IMR-90 (cell line): Measurements from ENCODE around the gene ZNF613. TPM values are rescaled to one million over a fixed set of nuclear protein-coding genes. Genes with fewer than 3 reads are reported as not detected.

Experiments
- ATAC-seq: fragments of 200-7000 bp; cut with Tn5 transposase; 2 replicates; pipeline ENCODE4 v1.9.1; 2020; ENCODE audit warnings: low read depth, mild to moderate bottlenecking, moderate library complexity
- BruUV-seq: library from RNA; stranded (reverse); fragments of 400-500 nt; replicated peaks from 2 replicates; lab custom pipeline; 2021; lab: Mats Ljungman, UMichigan
- CTCF ChIA-PET: fragments of 300-600 bp; formaldehyde crosslinking; extraction: SDS; loops from one replicate; lab custom pipeline; 2021; ENCODE audit warnings: antibody characterized with exemption; lab: Yijun Ruan, JAX
- POLR2A ChIA-PET: fragments of 300-600 bp; sonication (Branson Sonifier 250); formaldehyde crosslinking; loops from one replicate; lab custom pipeline; 2022; ENCODE audit warnings: antibody characterized with exemption; ENCODE audit not compliant: unreplicated experiment; lab: Charles Lee
- DNase-seq: peaks from one replicate; pipeline ENCODE4 v3.0.0; 2013
- H2AFZ ChIP-seq: replicated peaks from 2 replicates; pipeline ENCODE3; 2013; ENCODE audit warnings: low read length, mild to moderate bottlenecking; ENCODE audit not compliant: poor library complexity
- H2AK5ac ChIP-seq: 2 replicates; pipeline ENCODE4 v1.6.1; 2013; ENCODE audit warnings: low read depth, low read length, inconsistent platforms
- H2AK9ac ChIP-seq: replicated peaks from 2 replicates; pipeline ENCODE3; 2013; ENCODE audit warnings: mild to moderate bottlenecking, low read depth, low read length, moderate library complexity; ENCODE audit not compliant: poor library complexity
- H2BK120ac ChIP-seq: 2 replicates; pipeline ENCODE4 v1.6.1; 2013; ENCODE audit warnings: low read depth, low read length, inconsistent platforms
- H2BK15ac ChIP-seq: 3 replicates; pipeline ENCODE4 v1.6.1; 2013; ENCODE audit warnings: low read depth, low read length, inconsistent platforms
- H2BK20ac ChIP-seq: 2 replicates; pipeline ENCODE4 v1.6.1; 2013; ENCODE audit warnings: low read depth, mild to moderate bottlenecking, inconsistent platforms, low read length, moderate library complexity
- H2BK5ac ChIP-seq: 2 replicates; pipeline ENCODE4 v1.6.1; 2013; ENCODE audit warnings: mild to moderate bottlenecking, low read depth, low read length, inconsistent platforms; ENCODE audit not compliant: poor library complexity, severe bottlenecking
- H3K14ac ChIP-seq: replicated peaks from 2 replicates; pipeline ENCODE4 v1.6.1; 2013; ENCODE audit warnings: low read depth, low read length, inconsistent platforms
- H3K18ac ChIP-seq: 2 replicates; pipeline ENCODE4 v1.6.1; 2013; ENCODE audit warnings: low read depth, low read length, control low read depth
- H3K23ac ChIP-seq: 2 replicates; pipeline ENCODE4 v1.6.1; 2013; ENCODE audit warnings: low read depth, low read length, inconsistent platforms
- H3K27ac ChIP-seq: 2 replicates; pipeline ENCODE4 v1.5.1; 2013; ENCODE audit warnings: mild to moderate bottlenecking, control low read depth, low read length; ENCODE audit not compliant: insufficient read depth
- H3K27me3 ChIP-seq: 2 replicates; pipeline ENCODE4 v1.6.1; 2013; ENCODE audit warnings: low read length; ENCODE audit not compliant: control insufficient read depth, insufficient read depth
- H3K36me3 ChIP-seq: 2 replicates; pipeline ENCODE4 v1.6.1; 2013; ENCODE audit warnings: low read length, mixed read lengths; ENCODE audit not compliant: control insufficient read depth, insufficient read depth
- H3K4ac ChIP-seq: 2 replicates; pipeline ENCODE4 v1.6.1; 2013; ENCODE audit warnings: low read depth, low read length, inconsistent platforms
- H3K4me1 ChIP-seq: 2 replicates; pipeline ENCODE4 v1.6.1; 2013; ENCODE audit warnings: low read length, mixed read lengths; ENCODE audit not compliant: control insufficient read depth, insufficient read depth
- H3K4me2 ChIP-seq: 2 replicates; pipeline ENCODE4 v1.6.1; 2013; ENCODE audit warnings: low read depth, mild to moderate bottlenecking, control low read depth, low read length, moderate library complexity
- H3K4me3 ChIP-seq: 2 replicates; pipeline ENCODE4 v1.5.1; 2013; ENCODE audit warnings: low read depth, mild to moderate bottlenecking, control low read depth, low read length, moderate library complexity; ENCODE audit not compliant: insufficient read depth
- H3K56ac ChIP-seq: 2 replicates; pipeline ENCODE4 v1.6.1; 2013; ENCODE audit warnings: low read length, inconsistent platforms; ENCODE audit not compliant: insufficient read depth; ENCODE audit errors: extremely low read depth
- H3K79me1 ChIP-seq, 2 experiments: 2 replicates each; pipeline ENCODE4 v1.6.1; 2013; ENCODE audit warnings: low read length in 2 of 2, inconsistent platforms in 1 of 2, low read depth in 1 of 2
- H3K9ac ChIP-seq: 2 replicates; pipeline ENCODE4 v1.6.1; 2013; ENCODE audit warnings: low read depth, low read length, control low read depth
- H3K9me1 ChIP-seq: 2 replicates; pipeline ENCODE4 v1.6.1; 2013; ENCODE audit warnings: low read length, inconsistent platforms; ENCODE audit not compliant: insufficient read depth
- H3K9me3 ChIP-seq: 2 replicates; pipeline ENCODE4 v1.6.1; 2013; ENCODE audit warnings: low read length; ENCODE audit not compliant: control insufficient read depth, insufficient read depth
- H4K20me1 ChIP-seq: 2 replicates; pipeline ENCODE4 v1.6.1; 2013; ENCODE audit warnings: low read length, inconsistent platforms; ENCODE audit not compliant: insufficient read depth
- H4K5ac ChIP-seq: 2 replicates; pipeline ENCODE4 v1.6.1; 2013; ENCODE audit warnings: mild to moderate bottlenecking, low read depth, low read length, control low read depth
- H4K8ac ChIP-seq, 2 experiments: 2 replicates each; pipeline ENCODE4 v1.6.1; 2013; ENCODE audit warnings: low read depth in 2 of 2, low read length in 2 of 2, control low read depth in 1 of 2, inconsistent platforms in 1 of 2
- H4K91ac ChIP-seq: 2 replicates; pipeline ENCODE4 v1.6.1; 2013; ENCODE audit warnings: low read depth, low read length, inconsistent platforms; ENCODE audit not compliant: insufficient read depth
- BHLHE40 ChIP-seq: fragments of 150-350 bp; IDR thresholded peaks from 2 replicates; pipeline ENCODE4 v1.6.1; 2016; ENCODE audit warnings: mild to moderate bottlenecking, low read depth, low read length
- POLR2A ChIP-seq: IDR thresholded peaks from 2 replicates; pipeline ENCODE4 v1.6.1; 2012; ENCODE audit warnings: mild to moderate bottlenecking, low read depth, low read length
- RCOR1 ChIP-seq: IDR thresholded peaks from 2 replicates; pipeline ENCODE4 v1.6.1; 2012; ENCODE audit warnings: mild to moderate bottlenecking, low read length, improper control_type of control experiment; ENCODE audit not compliant: insufficient replicate concordance
- RFX5 ChIP-seq: IDR thresholded peaks from 2 replicates; pipeline ENCODE4 v1.8.0; 2012; ENCODE audit warnings: low read depth, mild to moderate bottlenecking, low read length, moderate library complexity
- WGBS, 2 experiments: methylation state at CpG; one replicate each; pipeline versions ENCODE4 v1.1.5 to v1.1.7; 2013; ENCODE audit warnings: missing lambda C conversion rate in 2 of 2; ENCODE audit not compliant: insufficient read length in 1 of 2; ENCODE audit errors: extremely low coverage in 2 of 2; 5-methylcytosine and 5-hydroxymethylcytosine counted together
- dilution Hi-C: fragments of 300-500 bp; cut with HindIII; formaldehyde crosslinking; loops from one replicate; pipeline ENCODE4 v1.14.3; 2018; ENCODE audit warnings: low sequenced_read_pairs; ENCODE audit not compliant: unreplicated experiment
- in situ Hi-C: fragments of 300-500 bp; cut with MboI; formaldehyde crosslinking; loops from 3 replicates; pipeline ENCODE4 v1.14.3; 2019; ENCODE audit warnings: low sequenced_read_pairs, inconsistent platforms, mixed read lengths
- intact Hi-C: fragments of 100-400 bp; cut with micrococcal nuclease; formaldehyde crosslinking; loops from 2 replicates; pipeline ENCODE4 v1.10.0; 2022
- polyA plus RNA-seq, 3 experiments: library from polyadenylated mRNA; depleted of rRNA; stranded (reverse); fragments of >200 nt; gene quantifications; 2 replicates each; pipeline ENCODE4 v1.2.3, GENCODE V29; 2012; ENCODE audit warnings: low replicate concordance in 1 of 3
- total RNA-seq: library from RNA; depleted of rRNA; stranded (reverse); fragments of >200 nt; gene quantifications from 2 replicates; pipeline ENCODE4 v1.2.3, GENCODE V29; 2012

ZNF613 gene
- total and polyA plus RNA-seq, 2 of the 4 experiments (the other 2 are of a cell fraction): 3.3 to 10.4 TPM

- POLR2A ChIA-PET: no interaction called here
- WGBS, 2 experiments: no CpG with 5 or more reads among the region's 5 CpGs
- BruUV-seq: no TSS peak
Observed at GRCh38 chr19:51915324-51915867, 11.9 kb upstream of the ZNF613 start.

More at GRCh38 chr19:51915324-51915867, 11.9 kb upstream of the ZNF613 start:
- H4K8ac ChIP-seq: no peak overlapping the region
- H3K56ac ChIP-seq: no peak overlapping the region
- DNase-seq (no peak), ATAC-seq (no peak)
- H2BK15ac ChIP-seq: no peak overlapping the region
- H4K20me1 ChIP-seq: no peaks in the 10 kb centered on the region
- no peak overlapping the region for H2AK5ac ChIP-seq
- peaks cover 37% of the 10 kb centered on the region for H3K9me3 ChIP-seq
- no peak overlapping the region for H2BK120ac ChIP-seq
- TF ChIP-seq RCOR1 (no peak), RFX5 (no peak), POLR2A (no peak), BHLHE40 (no peak)
- H3K4me3 ChIP-seq: no peak overlapping the region
- H3K4me1 ChIP-seq: no peaks in the 10 kb centered on the region
- H2BK20ac ChIP-seq: no peak overlapping the region
- intact Hi-C loops: no loop called here
- H3K36me3 ChIP-seq: no peaks in the 10 kb centered on the region
- H3K4ac ChIP-seq: no peak overlapping the region
- no peak overlapping the region for H2AK9ac ChIP-seq
- no peak overlapping the region for H3K27ac ChIP-seq
- CTCF ChIA-PET: no interaction called here
- no peaks in the 10 kb centered on the region for H3K9me1 ChIP-seq
- no peak overlapping the region for H3K23ac ChIP-seq
- H4K5ac ChIP-seq: no peak overlapping the region
- H3K9ac ChIP-seq: no peak overlapping the region
- H3K27me3 ChIP-seq: no peaks in the 10 kb centered on the region
- in situ Hi-C loops: no loop called here
- no peak overlapping the region for H3K18ac ChIP-seq
- no peak overlapping the region for H3K4me2 ChIP-seq
- no peak overlapping the region for H3K14ac ChIP-seq
- H3K79me1 ChIP-seq: no peaks in the 10 kb centered on the region
- H4K91ac ChIP-seq: no peak overlapping the region
- no peak overlapping the region for H2BK5ac ChIP-seq
- no peak overlapping the region for H2AFZ ChIP-seq
- dilution Hi-C loops: no loop called here
